Spinal cord (tissue), 10 donors: ENCODE measurements around the gene SLC7A14. TPM values are rescaled to one million over a fixed set of nuclear protein-coding genes. Genes with fewer than 3 reads are reported as not detected.

Experiments used
- DNase-seq, 6 donors: peaks; one replicate each; pipeline versions ENCODE4 v3.0.0 to v3.0.0-alpha.2; 2013 to 2015; ENCODE audit warnings: low spot score in 6 of 6, low read depth in 4 of 6
- H3K27ac ChIP-seq: one replicate; pipeline ENCODE4 v1.5.1; 2013; ENCODE audit warnings: low read depth, low read length, control low read depth
- H3K27me3 ChIP-seq: one replicate; pipeline ENCODE4 v1.6.1; 2013; ENCODE audit warnings: low read length; ENCODE audit not compliant: control insufficient read depth, insufficient read depth
- H3K36me3 ChIP-seq: one replicate; pipeline ENCODE4 v1.6.1; 2013; ENCODE audit warnings: low read length; ENCODE audit not compliant: control insufficient read depth, insufficient read depth
- H3K4me1 ChIP-seq: one replicate; pipeline ENCODE4 v1.6.1; 2013; ENCODE audit warnings: low read length; ENCODE audit not compliant: control insufficient read depth, insufficient read depth
- H3K4me3 ChIP-seq: one replicate; pipeline ENCODE4 v1.5.1; 2013; ENCODE audit warnings: low read depth, low read length, control low read depth
- H3K9me3 ChIP-seq: one replicate; pipeline ENCODE4 v1.6.1; 2013; ENCODE audit warnings: low read length; ENCODE audit not compliant: control insufficient read depth, insufficient read depth
- WGBS: methylation state at CpG from one replicate; pipeline ENCODE4 v1.1.5; 2013; ENCODE audit warnings: missing lambda C conversion rate; ENCODE audit not compliant: insufficient coverage; 5-methylcytosine and 5-hydroxymethylcytosine counted together
- polyA plus RNA-seq, 2 donors: library from polyadenylated mRNA; unstranded; fragments of 120-200 nt; gene quantifications; one replicate each; pipeline ENCODE4 v1.2.1, GENCODE V29; 2013; ENCODE audit not compliant: insufficient read length in 2 of 2
- total RNA-seq, 2 donors: library from RNA; depleted of rRNA in 1 of 2; stranded (reverse); fragments of 120-200 nt in 1 of 2; fragments of >200 nt in 1 of 2; gene quantifications; one replicate each; pipeline versions ENCODE4 v1.2.3 to v1.2.4, GENCODE V29; 2013 to 2014
- donor health status: healthy.

Gene SLC7A14
- total and polyA plus RNA-seq, 4 donors = 8.2 to 48.9 (median 15.8) TPM

GRCh38 chr3:170508839-170509238 is 77.0 kb downstream of the SLC7A14 start:
- 100% methylated on average over 1 of the region's 4 CpGs for WGBS
- H3K4me1 ChIP-seq = no peaks in the 10 kb centered on the region
- H3K4me3 ChIP-seq = no peak overlapping the region
- peak in 1 of 6 donors; percentile 28 for DNase-seq
- no peaks in the 10 kb centered on the region for H3K9me3 ChIP-seq
- H3K27ac ChIP-seq = no peak overlapping the region
- no peaks in the 10 kb centered on the region for H3K27me3 ChIP-seq
- no peaks in the 10 kb centered on the region for H3K36me3 ChIP-seq

DNA sequence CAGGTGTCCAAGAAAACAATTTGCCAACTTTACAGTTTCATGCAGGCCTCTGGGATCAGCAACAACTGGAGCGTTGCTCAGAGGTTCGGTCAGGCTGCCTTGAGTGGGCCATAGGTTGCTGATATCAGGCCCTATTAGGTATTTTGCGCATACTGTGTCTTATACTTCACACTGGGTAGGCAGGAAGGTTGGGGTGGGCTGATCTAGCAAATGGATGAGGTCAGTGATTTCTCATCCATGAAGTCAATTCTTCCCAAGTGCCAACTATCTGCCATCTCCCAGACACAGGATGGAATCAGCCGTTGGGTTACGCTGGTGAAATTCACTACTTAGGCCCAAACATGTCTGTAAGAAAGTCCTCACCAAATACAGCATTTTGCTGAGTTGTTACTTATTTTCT is 77.6 kb downstream of the SLC7A14 start:
- H3K36me3 ChIP-seq = no peaks in the 10 kb centered on the region
- no peaks in the 10 kb centered on the region for H3K4me1 ChIP-seq
- 95% methylated on average over 4 of the region's 5 CpGs for WGBS
- no peaks in the 10 kb centered on the region for H3K27me3 ChIP-seq
- H3K4me3 ChIP-seq = no peak overlapping the region
- DNase-seq = no peak
- H3K27ac ChIP-seq = no peak overlapping the region
- H3K9me3 ChIP-seq = no peaks in the 10 kb centered on the region

- DNase-seq = no peak
- 97% methylated on average over 3 of the region's 3 CpGs for WGBS
- H3K4me1 ChIP-seq = no peaks in the 10 kb centered on the region
- no peaks in the 10 kb centered on the region for H3K27me3 ChIP-seq
- H3K36me3 ChIP-seq = no peaks in the 10 kb centered on the region
- H3K27ac ChIP-seq = no peak overlapping the region
- no peaks in the 10 kb centered on the region for H3K9me3 ChIP-seq
- H3K4me3 ChIP-seq = no peak overlapping the region
Measured at GRCh38 chr3:170507063-170507462, 78.8 kb downstream of the SLC7A14 start.

DNA sequence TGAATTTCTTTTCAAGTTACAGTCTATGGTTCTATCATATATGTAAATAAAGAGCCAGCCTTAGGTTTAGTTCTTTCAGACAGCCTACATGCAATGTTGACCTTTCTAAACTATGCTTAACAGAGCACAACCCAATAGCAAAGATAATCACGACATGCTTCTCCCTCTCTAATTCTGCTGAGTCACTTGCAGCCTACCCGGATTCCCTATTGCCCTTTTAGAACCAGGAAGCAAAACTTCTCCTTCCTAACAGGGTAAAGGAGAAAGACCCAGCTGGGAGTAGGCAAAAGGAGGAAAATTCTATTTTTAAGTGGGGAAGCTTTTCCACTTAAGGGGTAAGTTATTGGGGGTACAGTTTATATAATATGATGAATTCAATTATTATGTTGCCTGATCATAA is 79.3 kb downstream of the SLC7A14 start:
- Histone ChIP-seq H3K27ac (no peak overlapping the region), H3K36me3 (no peaks in the 10 kb centered on the region), H3K4me1 (no peaks in the 10 kb centered on the region), H3K27me3 (no peaks in the 10 kb centered on the region), H3K4me3 (no peak overlapping the region), H3K9me3 (no peaks in the 10 kb centered on the region)
- no CpG with 5 or more reads among the region's 2 CpGs for WGBS
- DNase-seq = no peak

DNA sequence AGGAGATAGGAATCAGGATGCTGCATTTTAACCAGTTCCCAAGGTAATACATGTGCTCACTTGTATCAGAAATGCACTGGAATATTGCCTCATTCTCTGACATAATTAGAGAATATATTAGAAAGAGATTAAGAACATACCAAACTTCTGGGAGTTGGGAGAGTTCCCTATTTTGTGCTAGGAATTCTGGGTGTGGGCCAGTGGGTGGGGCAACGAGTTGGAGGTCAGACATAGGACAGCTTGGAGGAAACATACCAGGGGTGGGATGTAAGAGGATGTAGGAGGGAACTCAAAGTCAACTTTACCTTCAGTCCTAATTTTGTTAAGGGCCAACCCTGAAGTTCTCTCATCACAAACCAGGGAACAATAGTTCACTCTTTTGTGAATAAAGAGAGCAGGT is 83.6 kb downstream of the SLC7A14 start:
- no peak overlapping the region for H3K27ac ChIP-seq
- H3K4me3 ChIP-seq = no peak overlapping the region
- no peaks in the 10 kb centered on the region for H3K27me3 ChIP-seq
- no peaks in the 10 kb centered on the region for H3K9me3 ChIP-seq
- no CpG with 5 or more reads among the region's 1 CpG for WGBS
- no peaks in the 10 kb centered on the region for H3K4me1 ChIP-seq
- DNase-seq = no peak
- no peaks in the 10 kb centered on the region for H3K36me3 ChIP-seq

- H3K27ac ChIP-seq = no peak overlapping the region
- no peaks in the 10 kb centered on the region for H3K27me3 ChIP-seq
- no peaks in the 10 kb centered on the region for H3K4me1 ChIP-seq
- no peak overlapping the region for H3K4me3 ChIP-seq
- H3K36me3 ChIP-seq = peaks cover 8% of the 10 kb centered on the region
- no peak for DNase-seq
- 100% methylated on average over 5 of the region's 7 CpGs for WGBS
- no peaks in the 10 kb centered on the region for H3K9me3 ChIP-seq
Measured at GRCh38 chr3:170500995-170501394, 84.9 kb downstream of the SLC7A14 start.

DNA sequence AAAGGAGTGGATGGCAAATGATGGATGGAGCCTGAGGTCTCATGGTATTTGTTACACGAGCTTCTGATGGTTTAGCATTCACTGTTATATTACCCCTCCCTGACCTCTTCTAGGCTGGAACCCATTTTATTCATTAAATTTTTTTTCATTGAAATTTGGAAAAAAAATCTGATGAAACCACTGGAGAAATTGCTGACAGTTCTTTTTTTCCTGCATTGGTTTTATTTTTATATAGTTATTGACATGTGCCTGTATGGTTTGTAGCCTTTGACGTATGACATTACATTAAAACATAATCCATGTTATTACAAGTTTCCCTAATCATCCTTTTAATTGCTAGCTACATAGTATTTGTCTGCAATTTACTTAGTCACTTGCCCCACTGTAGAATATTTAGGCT is 85.4 kb downstream of the SLC7A14 start:
- no peaks in the 10 kb centered on the region for H3K4me1 ChIP-seq
- H3K36me3 ChIP-seq = peaks cover 10% of the 10 kb centered on the region
- no CpG with 5 or more reads among the region's 2 CpGs for WGBS
- H3K9me3 ChIP-seq = no peaks in the 10 kb centered on the region
- H3K27me3 ChIP-seq = no peaks in the 10 kb centered on the region
- no peak overlapping the region for H3K4me3 ChIP-seq
- H3K27ac ChIP-seq = no peak overlapping the region
- DNase-seq = no peak

DNA sequence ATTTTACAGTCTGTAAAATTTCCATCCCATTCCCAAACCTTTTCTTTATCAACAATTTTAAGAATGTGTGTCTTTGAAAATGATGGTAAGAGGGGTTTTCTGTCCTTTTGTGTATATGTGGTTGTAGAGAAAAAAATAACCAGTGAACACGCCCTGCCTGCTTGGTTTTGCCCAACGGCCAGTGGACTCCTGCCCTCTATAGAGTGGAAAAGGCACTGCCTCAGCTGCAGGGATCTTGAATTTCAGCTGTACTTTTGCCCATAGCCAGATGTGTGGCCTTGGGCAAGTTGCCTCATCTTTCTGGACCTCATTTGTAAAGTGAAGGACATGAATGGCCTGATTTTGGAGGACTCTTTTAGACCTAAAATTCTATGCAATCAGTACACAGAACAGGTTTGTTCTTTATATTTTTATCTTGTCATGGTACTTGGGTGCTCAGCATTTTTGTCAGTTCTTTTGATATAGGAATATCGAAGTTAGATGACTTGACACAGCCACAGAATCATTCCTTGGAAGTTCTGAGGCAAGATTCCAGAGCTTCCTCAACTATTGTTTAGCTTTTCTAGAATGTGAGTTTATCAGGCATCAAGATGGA is 86.2 kb downstream of the SLC7A14 start:
- no peak overlapping the region for H3K4me3 ChIP-seq
- no peak overlapping the region for H3K27ac ChIP-seq
- peaks cover 12% of the 10 kb centered on the region for H3K36me3 ChIP-seq
- no peaks in the 10 kb centered on the region for H3K9me3 ChIP-seq
- H3K27me3 ChIP-seq = no peaks in the 10 kb centered on the region
- no peak for DNase-seq
- 65% methylated on average over 3 of the region's 3 CpGs for WGBS
- H3K4me1 ChIP-seq = no peaks in the 10 kb centered on the region

GRCh38 chr3:170497207-170498095 is 88.4 kb downstream of the SLC7A14 start:
- peak in 1 of 6 donors; percentile 22 for DNase-seq
- WGBS = 67% methylated on average over 1 of the region's 6 CpGs

GRCh38 chr3:170496868-170497140 is 89.1 kb downstream of the SLC7A14 start:
- no peaks in the 10 kb centered on the region for H3K9me3 ChIP-seq
- no peak for DNase-seq
- no peaks in the 10 kb centered on the region for H3K27me3 ChIP-seq
- no peaks in the 10 kb centered on the region for H3K4me1 ChIP-seq
- 86% methylated on average over 3 of the region's 6 CpGs for WGBS
- H3K4me3 ChIP-seq = no peak overlapping the region
- H3K27ac ChIP-seq = no peak overlapping the region
- H3K36me3 ChIP-seq = peaks cover 12% of the 10 kb centered on the region

More at GRCh38 chr3:170497207-170498095, 88.4 kb downstream of the SLC7A14 start:
- Histone ChIP-seq H3K27me3 (no peaks in the 10 kb centered on the region), H3K4me1 (no peaks in the 10 kb centered on the region), H3K36me3 (peaks cover 12% of the 10 kb centered on the region), H3K9me3 (no peaks in the 10 kb centered on the region), H3K4me3 (no peak overlapping the region), H3K27ac (no peak overlapping the region)
